ENCODE measurements around the gene NAA80. TPM values are rescaled to one million over a fixed set of nuclear protein-coding genes. Genes with fewer than 3 reads are reported as not detected.

Gene NAA80
- total and polyA plus RNA-seq, 12 donors = 6.4 to 13.5 (median 8.2) TPM

GRCh38 chr3:50292159-50293078 lies 6.8 kb downstream of the NAA80 start, which contains the start of gene IFRD2:
Gene IFRD2 (minus strand): TSS chr3:50292429. CDS start chr3:50292274, 155 bp downstream.
- intact Hi-C loops (cut with DNase I) = no loop called here

GRCh38 chr3:50290161-50290641 lies 9.0 kb downstream of the NAA80 start:
- DNase-seq (peak in 1 of 2 donors; percentile 25), ATAC-seq (no peak)
- Histone ChIP-seq H3K4me1 (peaks cover 17 to 63% (median 47%) of the 10 kb centered on the region in 9 donors), H3K9me3 (no peaks in the 10 kb centered on the region), H3K27me3 (no peaks in the 10 kb centered on the region), H3K4me3 (no peak overlapping the region), H3K36me3 (peaks cover 0 to 43% (median 28%) of the 10 kb centered on the region in 9 donors), H3K27ac (no peak overlapping the region)
- no peak for TF ChIP-seq CTCF (IDR thresholded peaks at IDR 0.05)
- intact Hi-C loops (cut with DNase I) = no loop called here
- WGBS, 2 donors = 86 to 87% methylated on average over 16 of the region's 16 CpGs

More at GRCh38 chr3:50292159-50293078, 6.8 kb downstream of the NAA80 start, which contains the start of gene IFRD2:
- WGBS, 2 donors = 1 to 2% methylated on average over 60 to 67 of the region's 67 CpGs
- DNase-seq (peak; percentile 97), ATAC-seq (peak; percentile 90 to 97 (median 96))
- H3K27ac ChIP-seq = peak within 1 kb of the TSS; percentile 20 to 95 (median 92)
- H3K4me3 ChIP-seq = peak within 1 kb of the TSS; percentile 84 to 100 (median 94)
- H3K4me1 ChIP-seq = peaks cover 17 to 41% (median 29%) of the 10 kb centered on the region in 9 donors
- no peaks in the 10 kb centered on the region for H3K9me3 ChIP-seq
- H3K36me3 ChIP-seq = peaks cover 0 to 39% (median 25%) of the 10 kb centered on the region in 9 donors
- peak in 1 of 9 donors; percentile 9 for TF ChIP-seq CTCF (IDR thresholded peaks at IDR 0.05)
- no peaks in the 10 kb centered on the region for H3K27me3 ChIP-seq

- Histone ChIP-seq H3K4me3 (no peak overlapping the region), H3K36me3 (peaks cover 0 to 43% (median 28%) of the 10 kb centered on the region in 9 donors), H3K27me3 (no peaks in the 10 kb centered on the region), H3K27ac (peak overlapping the region in 1 of 10 donors; percentile 6), H3K4me1 (peaks cover 17 to 67% (median 47%) of the 10 kb centered on the region in 9 donors), H3K9me3 (no peaks in the 10 kb centered on the region)
- no peak for ATAC-seq
- 94 to 97% methylated on average over 6 of the region's 6 CpGs for WGBS, 2 donors
- intact Hi-C loops (cut with DNase I) = no loop called here
- no peak for DNase-seq
- TF ChIP-seq CTCF (IDR thresholded peaks at IDR 0.05) = no peak
These were observed 10.1 kb downstream of the NAA80 start for GRCh38 chr3:50289130-50289529.

GRCh38 chr3:50288387-50289007 lies 10.7 kb downstream of the NAA80 start:
- DNase-seq (no peak), ATAC-seq (no peak)
- H3K4me3 ChIP-seq = no peak overlapping the region
- intact Hi-C loops (cut with DNase I) = no loop called here
- peaks cover 17 to 66% (median 47%) of the 10 kb centered on the region in 9 donors for H3K4me1 ChIP-seq
- H3K27ac ChIP-seq = peak overlapping the region in 8 of 10 donors; percentile 70 to 88 (median 80)
- no peak for TF ChIP-seq CTCF (IDR thresholded peaks at IDR 0.05)
- H3K9me3 ChIP-seq = no peaks in the 10 kb centered on the region
- peaks cover 0 to 43% (median 28%) of the 10 kb centered on the region in 9 donors for H3K36me3 ChIP-seq
- no peaks in the 10 kb centered on the region for H3K27me3 ChIP-seq
- 89 to 93% methylated on average over 23 of the region's 23 CpGs for WGBS, 2 donors
